ELR (cell line): ENCODE results near the gene CLK4.

Source experiments
- DNase-seq: peaks from one replicate; pipeline ENCODE4 v3.0.0-alpha.2; 2015; ENCODE audit warnings: low read depth

CLK4 gene

DNA sequence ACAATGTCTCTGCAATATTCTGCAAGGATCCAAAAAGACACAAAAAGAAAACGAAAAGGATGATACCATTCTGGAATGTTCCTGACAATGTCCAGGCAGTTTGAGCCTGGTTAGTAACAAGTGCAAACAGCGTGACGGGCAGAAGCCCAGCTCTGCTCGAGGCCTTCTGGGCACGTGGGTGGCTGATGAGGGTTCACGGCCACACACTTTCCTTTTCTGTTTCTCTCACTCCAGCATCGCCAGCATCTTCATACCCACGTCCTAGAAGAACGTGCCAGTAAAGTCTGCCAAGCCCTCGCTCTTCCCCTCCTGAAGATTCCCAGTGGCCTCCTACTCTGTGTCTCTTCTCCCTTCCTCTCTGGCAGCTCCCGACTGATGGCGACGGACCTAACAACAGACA lies 73.3 kb downstream of the CLK4 start:
- no peak for DNase-seq
